ENCODE data around the gene ANTXRL.

DNA sequence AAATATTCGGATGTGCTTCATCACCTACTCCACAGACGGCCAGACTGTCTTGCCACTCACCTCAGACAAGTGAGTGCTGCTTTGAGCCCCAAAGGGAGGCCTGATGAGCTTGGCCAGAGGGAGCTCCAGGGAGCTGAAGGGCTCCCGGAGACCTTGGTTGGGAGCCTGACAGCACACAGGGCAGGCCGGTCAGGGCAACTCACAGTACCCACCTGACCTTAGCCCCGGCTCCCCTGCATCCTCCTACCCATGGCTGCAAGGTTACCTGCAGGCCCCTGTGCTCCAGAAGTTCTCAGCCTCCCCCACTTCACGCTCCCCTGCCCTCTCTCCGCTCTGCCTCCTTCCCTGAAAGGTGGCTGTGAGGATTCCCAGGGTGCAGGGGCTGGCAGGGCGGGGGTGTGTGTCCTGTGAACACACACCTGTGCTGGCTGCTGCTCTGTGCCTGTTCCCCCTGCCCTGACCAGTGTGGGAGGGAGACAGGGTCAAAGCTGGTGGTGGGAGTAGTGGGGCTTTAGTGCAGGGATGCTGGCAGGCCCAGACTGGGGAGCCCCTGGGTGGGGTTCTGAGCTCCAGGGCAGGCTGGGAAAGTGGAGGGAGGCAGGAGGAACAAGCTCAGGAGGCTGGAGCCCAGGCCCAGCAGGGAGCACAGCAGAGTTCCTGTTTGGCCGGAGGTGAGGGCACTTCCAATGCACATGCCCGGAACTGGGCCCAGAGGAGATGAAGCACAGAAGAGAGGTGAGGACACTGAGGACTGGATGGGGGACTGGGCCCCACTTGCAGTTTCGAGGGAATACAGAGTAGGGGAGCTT is 7.2 kb downstream of the ANTXRL start:
- TF ChIP-seq, protein P1, sequence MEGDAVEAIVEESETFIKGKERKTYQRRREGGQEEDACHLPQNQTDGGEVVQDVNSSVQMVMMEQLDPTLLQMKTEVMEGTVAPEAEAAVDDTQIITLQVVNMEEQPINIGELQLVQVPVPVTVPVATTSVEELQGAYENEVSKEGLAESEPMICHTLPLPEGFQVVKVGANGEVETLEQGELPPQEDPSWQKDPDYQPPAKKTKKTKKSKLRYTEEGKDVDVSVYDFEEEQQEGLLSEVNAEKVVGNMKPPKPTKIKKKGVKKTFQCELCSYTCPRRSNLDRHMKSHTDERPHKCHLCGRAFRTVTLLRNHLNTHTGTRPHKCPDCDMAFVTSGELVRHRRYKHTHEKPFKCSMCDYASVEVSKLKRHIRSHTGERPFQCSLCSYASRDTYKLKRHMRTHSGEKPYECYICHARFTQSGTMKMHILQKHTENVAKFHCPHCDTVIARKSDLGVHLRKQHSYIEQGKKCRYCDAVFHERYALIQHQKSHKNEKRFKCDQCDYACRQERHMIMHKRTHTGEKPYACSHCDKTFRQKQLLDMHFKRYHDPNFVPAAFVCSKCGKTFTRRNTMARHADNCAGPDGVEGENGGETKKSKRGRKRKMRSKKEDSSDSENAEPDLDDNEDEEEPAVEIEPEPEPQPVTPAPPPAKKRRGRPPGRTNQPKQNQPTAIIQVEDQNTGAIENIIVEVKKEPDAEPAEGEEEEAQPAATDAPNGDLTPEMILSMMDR (IDR thresholded peaks at IDR 0.05; ENCODE audit: borderline replicate concordance, extremely low read depth, low read length, poor library complexity, severe bottlenecking): peak; percentile 17
- TF ChIP-seq EZH2 (IDR thresholded peaks at IDR 0.05; ENCODE audit: borderline replicate concordance, low read depth, low read length, severe bottlenecking): no peak
